Esophagus muscularis mucosa (tissue), 4 donors: ENCODE measurements around the gene FTO. TPM values are rescaled to one million over a fixed set of nuclear protein-coding genes. Genes with fewer than 3 reads are reported as not detected.

Source experiments
- DNase-seq: peaks from one replicate; pipeline ENCODE4 v3.0.0-alpha.2; 2017; ENCODE audit errors: extremely low spot score
- H3K27ac ChIP-seq, 4 donors: fragments of 200-600 bp; sonication (generic); replicated peaks in 1 of 4; 1 replicate in 3 of 4; 2 replicates in 1 of 4; pipeline ENCODE4 v1.5.1; 2016 to 2019; ENCODE audit warnings: mild to moderate bottlenecking in 1 of 4
- H3K27me3 ChIP-seq, 4 donors: fragments of 200-600 bp; sonication (generic); one replicate each; pipeline versions ENCODE4 v1.5.1 to v1.6.0; 2016 to 2019
- H3K36me3 ChIP-seq, 4 donors: fragments of 200-600 bp; sonication (generic); one replicate each; pipeline ENCODE4 v1.5.1; 2016 to 2019
- H3K4me1 ChIP-seq, 4 donors: fragments of 200-600 bp; sonication (generic); one replicate each; pipeline ENCODE4 v1.5.1; 2016 to 2019
- H3K4me3 ChIP-seq, 4 donors: fragments of 200-600 bp; sonication (generic); 1 replicate in 2 of 4; 2 replicates in 2 of 4; pipeline ENCODE4 v1.5.1; 2016 to 2019; ENCODE audit warnings: mild to moderate bottlenecking in 4 of 4, moderate library complexity in 1 of 4
- H3K9me3 ChIP-seq, 4 donors: fragments of 200-600 bp; sonication (generic); 1 replicate in 3 of 4; 2 replicates in 1 of 4; pipeline ENCODE4 v1.5.1; 2016 to 2019
- EP300 ChIP-seq: sonication (generic); formaldehyde crosslinking; IDR thresholded peaks from one replicate; pipeline ENCODE4 v1.6.1; 2017; ENCODE audit warnings: antibody characterized with exemption
- POLR2A ChIP-seq: fragments of 450-650 bp; IDR thresholded peaks from one replicate; pipeline ENCODE4 v1.6.1; 2017; ENCODE audit warnings: antibody characterized with exemption, moderate library complexity, mild to moderate bottlenecking, low read depth
- POLR2AphosphoS5 ChIP-seq, 2 donors: sonication (generic); formaldehyde crosslinking; IDR thresholded peaks; one replicate each; pipeline ENCODE4 v1.6.1; 2017; ENCODE audit warnings: antibody characterized with exemption in 2 of 2
- WGBS: methylation state at CpG from one replicate; pipeline ENCODE4 v1.1.5; 2018; 5-methylcytosine and 5-hydroxymethylcytosine counted together
- intact Hi-C: fragments of 100-400 bp; cut with DNase I; formaldehyde crosslinking; loops from one replicate; pipeline ENCODE4 v1.15.1; 2023
- total RNA-seq, 4 donors: library from RNA; depleted of rRNA; stranded (reverse); fragments of >200 nt; gene quantifications; one replicate each; pipeline versions ENCODE4 v1.1.0 to v1.2.1, GENCODE V29; 2016
- TF ChIP-seq, protein P1 (sequence below), 3 experiments: fragments of 200-600 bp in 2 of 3; fragments of 450-650 bp in 1 of 3; sonication (generic) in 2 of 3; IDR thresholded peaks; one replicate each; pipeline ENCODE4 v1.5.1; 2017 to 2019; ENCODE audit warnings: antibody characterized with exemption in 3 of 3, mild to moderate bottlenecking in 2 of 3, moderate library complexity in 1 of 3

Gene FTO
- total RNA-seq, 4 donors from 2014 or later = 101 to 121 (median 112) TPM

DNA sequence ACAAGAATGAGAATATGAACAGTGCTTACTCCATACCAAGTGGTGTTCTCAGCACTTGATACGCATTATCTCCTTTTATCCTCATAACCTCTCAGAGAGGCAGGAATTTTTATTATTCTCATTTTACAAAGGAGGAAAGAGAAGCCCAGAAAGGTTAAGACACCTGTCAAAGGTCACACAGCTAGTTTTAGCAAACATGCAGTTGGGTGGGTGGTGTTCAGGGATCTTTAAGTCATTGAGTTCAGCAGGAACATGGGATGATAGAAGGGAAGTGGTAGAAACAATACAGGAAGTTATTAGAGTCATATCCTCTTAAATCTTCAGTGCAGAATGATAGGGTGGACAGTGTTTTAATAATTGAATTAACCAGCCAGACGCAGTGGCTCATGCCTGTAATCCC is 487.2 kb downstream of the FTO start:
- Histone ChIP-seq H3K36me3 (no peaks in the 10 kb centered on the region), H3K4me3 (no peak overlapping the region), H3K4me1 (peaks cover 4 to 15% (median 12%) of the 10 kb centered on the region in 4 donors), H3K9me3 (peaks cover 0 to 17% (median 5%) of the 10 kb centered on the region in 4 donors), H3K27me3 (peaks cover 0 to 24% (median 0%) of the 10 kb centered on the region in 4 donors), H3K27ac (no peak overlapping the region)
- no peak for DNase-seq
- WGBS = 75% methylated on average over 2 of the region's 2 CpGs
- intact Hi-C loops = no loop called here
- TF ChIP-seq, protein P1, sequence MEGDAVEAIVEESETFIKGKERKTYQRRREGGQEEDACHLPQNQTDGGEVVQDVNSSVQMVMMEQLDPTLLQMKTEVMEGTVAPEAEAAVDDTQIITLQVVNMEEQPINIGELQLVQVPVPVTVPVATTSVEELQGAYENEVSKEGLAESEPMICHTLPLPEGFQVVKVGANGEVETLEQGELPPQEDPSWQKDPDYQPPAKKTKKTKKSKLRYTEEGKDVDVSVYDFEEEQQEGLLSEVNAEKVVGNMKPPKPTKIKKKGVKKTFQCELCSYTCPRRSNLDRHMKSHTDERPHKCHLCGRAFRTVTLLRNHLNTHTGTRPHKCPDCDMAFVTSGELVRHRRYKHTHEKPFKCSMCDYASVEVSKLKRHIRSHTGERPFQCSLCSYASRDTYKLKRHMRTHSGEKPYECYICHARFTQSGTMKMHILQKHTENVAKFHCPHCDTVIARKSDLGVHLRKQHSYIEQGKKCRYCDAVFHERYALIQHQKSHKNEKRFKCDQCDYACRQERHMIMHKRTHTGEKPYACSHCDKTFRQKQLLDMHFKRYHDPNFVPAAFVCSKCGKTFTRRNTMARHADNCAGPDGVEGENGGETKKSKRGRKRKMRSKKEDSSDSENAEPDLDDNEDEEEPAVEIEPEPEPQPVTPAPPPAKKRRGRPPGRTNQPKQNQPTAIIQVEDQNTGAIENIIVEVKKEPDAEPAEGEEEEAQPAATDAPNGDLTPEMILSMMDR (IDR thresholded peaks at IDR 0.05) = no peak
- no peak for TF ChIP-seq POLR2AphosphoS5 (IDR thresholded peaks at IDR 0.05)
- TF ChIP-seq POLR2A = no peak
- no peak for TF ChIP-seq EP300

DNA sequence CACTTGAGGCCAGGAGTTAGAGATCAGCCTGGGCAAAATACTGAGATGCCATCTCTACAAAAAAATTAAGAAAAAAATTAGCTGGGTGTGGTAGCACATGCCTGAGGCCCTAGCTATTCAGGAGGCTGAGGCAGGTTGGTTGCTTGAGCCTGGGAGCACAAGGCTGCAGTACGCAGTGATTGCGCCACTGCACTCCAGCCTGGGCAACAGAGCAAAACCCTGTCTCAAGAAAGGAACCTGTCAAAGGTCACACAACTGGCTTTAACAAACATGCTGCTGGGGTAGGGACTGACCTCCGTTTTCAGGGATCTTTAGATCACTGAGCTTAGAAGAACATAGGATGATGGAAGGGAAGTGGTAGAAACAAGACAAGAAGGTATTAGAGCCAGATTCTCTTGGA is 487.6 kb downstream of the FTO start:
- intact Hi-C loops = no loop called here
- 85% methylated on average over 3 of the region's 3 CpGs for WGBS
- Histone ChIP-seq H3K36me3 (no peaks in the 10 kb centered on the region), H3K4me3 (no peak overlapping the region), H3K27me3 (peaks cover 0 to 24% (median 0%) of the 10 kb centered on the region in 4 donors), H3K27ac (no peak overlapping the region), H3K9me3 (peaks cover 0 to 17% (median 5%) of the 10 kb centered on the region in 4 donors), H3K4me1 (peaks cover 4 to 15% (median 12%) of the 10 kb centered on the region in 4 donors)
- DNase-seq = no peak
- TF ChIP-seq POLR2A (no peak), POLR2AphosphoS5 (IDR thresholded peaks at IDR 0.05) (no peak), EP300 (no peak)
- TF ChIP-seq, protein P1 (IDR thresholded peaks at IDR 0.05) = no peak

DNA sequence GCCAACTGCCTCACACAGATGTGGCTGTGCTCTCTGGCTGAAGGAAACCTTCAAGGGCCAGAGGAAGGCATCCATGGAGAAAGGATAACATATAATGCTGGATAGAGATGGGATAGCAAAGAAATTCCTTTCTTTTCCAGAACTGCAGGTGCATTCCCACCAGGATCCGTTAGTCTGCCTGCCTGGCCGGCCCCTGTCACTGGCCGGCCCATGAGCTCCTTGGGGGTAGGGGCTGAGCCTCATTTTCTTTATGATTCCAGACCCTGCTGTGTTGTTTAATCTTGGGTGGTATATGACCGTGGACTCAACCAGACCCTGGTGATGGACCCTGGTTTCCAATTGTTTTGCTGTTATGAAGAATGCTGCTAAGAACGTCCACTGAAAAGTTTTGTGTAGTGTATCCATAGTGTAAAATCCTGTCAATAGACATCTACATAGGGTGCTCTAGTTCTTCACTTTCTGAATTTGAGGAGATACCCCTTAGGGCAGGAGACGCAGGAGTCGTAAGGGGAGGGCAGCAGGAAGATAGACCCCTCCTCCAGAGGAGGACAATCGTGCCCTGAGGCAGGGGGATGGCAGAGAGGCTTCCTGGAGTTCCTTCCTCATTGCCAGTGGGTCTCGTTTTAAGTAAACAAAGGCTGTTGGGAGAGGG is 489.2 kb downstream of the FTO start:
- Histone ChIP-seq H3K36me3 (no peaks in the 10 kb centered on the region), H3K9me3 (peaks cover 0 to 17% (median 5%) of the 10 kb centered on the region in 4 donors), H3K27ac (peak overlapping the region in 1 of 4 donors; percentile 64), H3K27me3 (peaks cover 0 to 17% (median 0%) of the 10 kb centered on the region in 4 donors), H3K4me3 (peak overlapping the region in 1 of 4 donors; percentile 39), H3K4me1 (peaks cover 4 to 15% (median 12%) of the 10 kb centered on the region in 4 donors)
- no peak for DNase-seq
- intact Hi-C loops = no loop called here
- WGBS = 72% methylated on average over 8 of the region's 9 CpGs
- TF ChIP-seq, protein P1 (IDR thresholded peaks at IDR 0.05) = no peak
- TF ChIP-seq EP300 (no peak), POLR2AphosphoS5 (IDR thresholded peaks at IDR 0.05) (no peak), POLR2A (no peak)

DNA sequence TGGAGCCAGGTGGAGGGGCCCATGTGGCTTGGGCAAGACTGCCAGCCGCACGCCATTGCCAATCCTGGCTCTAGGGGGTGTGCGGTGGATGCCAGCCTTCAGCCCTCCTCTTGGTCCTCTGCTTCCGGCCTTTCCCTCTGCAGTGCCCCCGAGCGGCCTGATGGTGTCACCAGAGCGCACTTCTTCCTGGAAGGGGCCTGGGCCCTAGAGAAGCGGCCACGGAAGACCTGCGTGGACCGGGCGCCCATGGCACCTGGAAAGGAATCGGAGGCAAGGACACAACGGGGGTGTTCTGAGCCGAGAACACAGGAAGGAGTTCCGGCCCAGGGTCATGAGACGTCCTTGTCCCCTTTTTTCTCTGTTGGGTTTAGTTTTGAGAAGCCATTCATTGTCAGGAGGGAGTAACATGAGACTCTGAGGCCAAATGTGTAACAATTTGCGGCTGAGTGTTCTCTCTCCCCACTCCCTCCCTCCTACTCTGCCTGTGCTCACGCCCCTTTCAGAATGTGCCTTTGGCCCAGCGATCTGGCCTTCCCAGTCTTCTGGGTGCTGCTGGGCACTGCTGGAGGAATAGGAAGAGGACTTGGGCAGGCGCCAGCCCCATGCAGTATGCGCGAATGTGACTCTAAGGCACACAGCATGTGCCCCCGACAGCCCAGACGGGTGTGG is 489.8 kb downstream of the FTO start:
- Histone ChIP-seq H3K27me3 (peaks cover 0 to 17% (median 0%) of the 10 kb centered on the region in 4 donors), H3K4me1 (peaks cover 4 to 15% (median 12%) of the 10 kb centered on the region in 4 donors), H3K36me3 (no peaks in the 10 kb centered on the region), H3K4me3 (peak overlapping the region; percentile 22 to 43 (median 38)), H3K27ac (peak overlapping the region; percentile 43 to 64 (median 52)), H3K9me3 (peaks cover 0 to 17% (median 5%) of the 10 kb centered on the region in 4 donors)
- TF ChIP-seq POLR2A = no peak
- TF ChIP-seq, protein P1 (IDR thresholded peaks at IDR 0.05) = peak; percentile 42 to 79 (median 52)
- intact Hi-C loops = no loop called here
- DNase-seq = no peak
- 28% methylated on average over 18 of the region's 25 CpGs for WGBS
